Lower leg skin (tissue), 3 donors: ENCODE measurements around the gene OLFML2B.

ENCODE experiments used
- CTCF ChIP-seq, 3 donors: fragments of 450-650 bp; IDR thresholded peaks; one replicate each; pipeline ENCODE4 v1.5.1; 2016; ENCODE audit warnings: antibody characterized with exemption in 3 of 3, mild to moderate bottlenecking in 3 of 3, moderate library complexity in 2 of 3
- POLR2A ChIP-seq, 2 donors: fragments of 450-650 bp; IDR thresholded peaks; one replicate each; pipeline ENCODE4 v1.6.1; 2016 to 2017; ENCODE audit warnings: antibody characterized with exemption in 2 of 2, mild to moderate bottlenecking in 1 of 2, moderate library complexity in 1 of 2

- TF ChIP-seq CTCF (IDR thresholded peaks at IDR 0.05) (no peak), POLR2A (IDR thresholded peaks at IDR 0.05) (no peak)
Observed at GRCh38 chr1:161989786-161990185, 33.9 kb downstream of the OLFML2B start.
